Prostate gland (tissue), 2 donors: Measurements from ENCODE around the gene AP1G2. TPM values are rescaled to one million over a fixed set of nuclear protein-coding genes. Genes with fewer than 3 reads are reported as not detected.
"Not testable (repeated sequence)": the region's sequence is repeated elsewhere in the genome, so short reads cannot be mapped to it uniquely, and the experiment has no call there.

Experiments used
- DNase-seq: peaks from one replicate; pipeline ENCODE4 v3.0.0-alpha.2; 2019; ENCODE audit warnings: low spot score
- H3K27ac ChIP-seq, 2 donors: fragments of 200-600 bp; sonication (generic); 2 replicates each; pipeline ENCODE4 v1.5.1; 2017 to 2019
- H3K27me3 ChIP-seq: fragments of 200-600 bp; sonication (generic); replicated peaks from 2 replicates; pipeline ENCODE4 v1.5.1; 2019; ENCODE audit not compliant: insufficient read depth
- H3K36me3 ChIP-seq, 2 donors: fragments of 200-600 bp; sonication (generic); 1 replicate in 1 of 2; 2 replicates in 1 of 2; pipeline versions ENCODE4 v1.5.1 to v1.8.1; 2017 to 2019
- H3K4me1 ChIP-seq: fragments of 200-600 bp; sonication (generic); replicated peaks from 2 replicates; pipeline ENCODE4 v1.5.1; 2019
- H3K4me3 ChIP-seq, 2 donors: fragments of 200-600 bp; sonication (generic); 2 replicates each; pipeline ENCODE4 v1.5.1; 2017 to 2019
- H3K9me3 ChIP-seq: fragments of 200-600 bp; sonication (generic); 2 replicates; pipeline ENCODE4 v1.5.1; 2017
- POLR2A ChIP-seq: fragments of 450-650 bp; IDR thresholded peaks from one replicate; pipeline ENCODE4 v1.6.1; 2016; ENCODE audit warnings: antibody characterized with exemption, mild to moderate bottlenecking
- POLR2AphosphoS5 ChIP-seq: sonication (generic); formaldehyde crosslinking; IDR thresholded peaks from one replicate; pipeline ENCODE4 v1.6.1; 2017; ENCODE audit warnings: antibody characterized with exemption
- WGBS: methylation state at CpG from one replicate; pipeline ENCODE4 v1.1.5; 2018; 5-methylcytosine and 5-hydroxymethylcytosine counted together
- intact Hi-C: fragments of 100-400 bp; cut with DNase I; formaldehyde crosslinking; loops from one replicate; pipeline ENCODE4 v1.14.2; 2022
- total RNA-seq, 2 donors: library from RNA; depleted of rRNA; stranded (reverse); fragments of >200 nt; gene quantifications; one replicate each; pipeline ENCODE4 v1.1.0, GENCODE V29; 2016
- TF ChIP-seq, protein P1 (sequence below), 4 experiments: fragments of 200-600 bp in 2 of 4; fragments of 450-650 bp in 2 of 4; sonication (generic) in 2 of 4; IDR thresholded peaks; 1 replicate in 3 of 4; 2 replicates in 1 of 4; pipeline ENCODE4 v1.5.1; 2016 to 2019; ENCODE audit warnings: antibody characterized with exemption in 4 of 4, mild to moderate bottlenecking in 2 of 4, moderate library complexity in 2 of 4

Gene AP1G2
- total RNA-seq, 2 donors from 2014 or later: 95.3 to 134 TPM

DNA sequence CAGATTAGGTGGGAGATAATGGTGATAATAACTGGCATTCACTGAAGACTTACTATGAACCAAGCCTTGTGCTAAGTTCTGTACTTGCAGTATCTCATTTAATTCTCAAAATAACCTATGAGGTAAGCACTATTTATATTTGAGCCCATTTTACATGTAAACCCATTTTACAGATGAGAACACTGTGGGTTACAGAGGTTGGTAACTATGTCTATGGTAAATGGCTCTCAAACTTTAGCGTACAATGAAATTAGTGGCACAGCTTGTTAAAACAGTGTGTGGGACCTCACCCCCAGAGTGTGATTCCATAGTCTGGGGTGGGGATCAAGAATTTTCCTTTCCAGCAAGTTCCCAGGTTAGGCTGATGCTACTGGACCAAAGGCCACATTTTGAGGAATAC, 33.2 kb upstream of the AP1G2 start:
- intact Hi-C loops: no loop called here
- Histone ChIP-seq H3K27ac (no peak overlapping the region), H3K4me1 (no peaks in the 10 kb centered on the region), H3K27me3 (no peaks in the 10 kb centered on the region), H3K4me3 (no peak overlapping the region), H3K9me3 (no peaks in the 10 kb centered on the region), H3K36me3 (no peaks in the 10 kb centered on the region)
- no peak for DNase-seq
- TF ChIP-seq POLR2A (no peak), POLR2AphosphoS5 (no peak)
- TF ChIP-seq, protein P1, sequence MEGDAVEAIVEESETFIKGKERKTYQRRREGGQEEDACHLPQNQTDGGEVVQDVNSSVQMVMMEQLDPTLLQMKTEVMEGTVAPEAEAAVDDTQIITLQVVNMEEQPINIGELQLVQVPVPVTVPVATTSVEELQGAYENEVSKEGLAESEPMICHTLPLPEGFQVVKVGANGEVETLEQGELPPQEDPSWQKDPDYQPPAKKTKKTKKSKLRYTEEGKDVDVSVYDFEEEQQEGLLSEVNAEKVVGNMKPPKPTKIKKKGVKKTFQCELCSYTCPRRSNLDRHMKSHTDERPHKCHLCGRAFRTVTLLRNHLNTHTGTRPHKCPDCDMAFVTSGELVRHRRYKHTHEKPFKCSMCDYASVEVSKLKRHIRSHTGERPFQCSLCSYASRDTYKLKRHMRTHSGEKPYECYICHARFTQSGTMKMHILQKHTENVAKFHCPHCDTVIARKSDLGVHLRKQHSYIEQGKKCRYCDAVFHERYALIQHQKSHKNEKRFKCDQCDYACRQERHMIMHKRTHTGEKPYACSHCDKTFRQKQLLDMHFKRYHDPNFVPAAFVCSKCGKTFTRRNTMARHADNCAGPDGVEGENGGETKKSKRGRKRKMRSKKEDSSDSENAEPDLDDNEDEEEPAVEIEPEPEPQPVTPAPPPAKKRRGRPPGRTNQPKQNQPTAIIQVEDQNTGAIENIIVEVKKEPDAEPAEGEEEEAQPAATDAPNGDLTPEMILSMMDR (IDR thresholded peaks at IDR 0.05): no peak
- 88% methylated on average over 1 of the region's 1 CpG for WGBS

DNA sequence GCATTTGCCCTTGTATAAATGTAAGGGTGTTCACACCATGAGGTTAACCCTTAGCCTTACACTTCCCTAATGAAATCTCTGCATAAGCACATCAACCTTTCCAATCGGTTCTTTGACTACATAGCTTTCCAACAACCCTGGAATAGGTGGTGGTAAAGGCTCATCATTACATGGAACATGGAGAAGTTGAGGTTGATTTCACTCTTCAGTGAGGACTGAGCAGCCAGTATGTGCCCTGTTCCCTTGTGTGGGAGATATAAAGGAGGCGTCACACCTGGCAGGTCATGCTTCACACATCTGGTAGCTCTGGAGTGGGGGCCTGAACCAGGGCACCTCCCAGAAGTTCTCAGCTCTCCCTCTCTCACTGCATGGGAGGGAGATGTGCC, 32.7 kb upstream of the AP1G2 start:
- intact Hi-C loops: no loop called here
- Histone ChIP-seq H3K4me3 (no peak overlapping the region), H3K36me3 (no peaks in the 10 kb centered on the region), H3K4me1 (no peaks in the 10 kb centered on the region), H3K27ac (no peak overlapping the region), H3K9me3 (no peaks in the 10 kb centered on the region), H3K27me3 (no peaks in the 10 kb centered on the region)
- TF ChIP-seq, protein P1 (IDR thresholded peaks at IDR 0.05): no peak
- no peak for TF ChIP-seq POLR2AphosphoS5
- no peak for TF ChIP-seq POLR2A
- WGBS: 88% methylated on average over 2 of the region's 2 CpGs
- DNase-seq: no peak

DNA sequence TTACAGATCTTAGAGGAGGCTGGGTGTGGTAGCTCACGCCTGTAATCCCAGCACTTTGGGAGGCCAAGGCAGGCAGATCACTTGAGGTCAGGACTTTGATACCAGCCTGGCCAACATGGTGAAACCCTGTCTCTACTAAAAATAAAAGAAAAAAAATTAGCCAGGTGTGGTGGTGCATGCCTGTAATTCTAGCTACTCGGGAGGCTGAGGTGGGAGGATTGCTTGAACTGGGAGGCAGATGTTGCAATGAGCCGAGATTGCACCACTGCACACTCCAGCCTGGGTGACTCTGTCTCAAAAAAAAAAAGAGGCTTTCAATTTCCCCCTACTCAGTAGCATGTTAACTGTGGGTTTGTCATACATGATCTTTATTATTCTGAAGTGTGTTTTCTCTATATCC, 26.6 kb upstream of the AP1G2 start:
- DNase-seq, H3K27ac ChIP-seq, H3K9me3 ChIP-seq, H3K4me1 ChIP-seq, intact Hi-C loops, H3K36me3 ChIP-seq, H3K27me3 ChIP-seq, H3K4me3 ChIP-seq: not testable (repeated sequence)
- WGBS: 84% methylated on average over 3 of the region's 3 CpGs

DNA sequence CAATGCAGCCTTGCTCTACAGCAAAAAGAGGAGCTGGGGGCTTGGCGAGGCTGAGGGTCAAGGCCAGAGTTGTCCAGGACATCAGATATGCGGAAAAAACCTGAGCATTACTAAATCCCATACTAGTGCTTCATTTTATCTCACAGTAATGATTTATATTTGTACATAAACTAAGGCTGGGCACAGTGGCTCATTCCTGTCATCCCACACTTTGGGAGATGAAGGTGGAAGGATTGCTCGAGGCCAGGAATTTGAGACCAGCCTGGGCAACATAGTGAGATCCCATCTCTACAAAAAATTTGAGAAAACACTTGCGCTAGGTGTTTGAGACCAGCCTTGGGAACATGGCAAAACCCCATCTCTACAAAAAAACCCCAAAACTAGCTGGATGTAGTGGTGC, 22.6 kb upstream of the AP1G2 start:
- H3K4me1 ChIP-seq: no peaks in the 10 kb centered on the region
- no peaks in the 10 kb centered on the region for H3K36me3 ChIP-seq
- no peaks in the 10 kb centered on the region for H3K27me3 ChIP-seq
- DNase-seq: no peak
- TF ChIP-seq, protein P1 (IDR thresholded peaks at IDR 0.05): no peak
- TF ChIP-seq POLR2AphosphoS5: no peak
- no peak for TF ChIP-seq POLR2A
- no peak overlapping the region for H3K4me3 ChIP-seq
- no peaks in the 10 kb centered on the region for H3K9me3 ChIP-seq
- no peak overlapping the region for H3K27ac ChIP-seq
- intact Hi-C loops: no loop called here
- 95% methylated on average over 4 of the region's 4 CpGs for WGBS

DNA sequence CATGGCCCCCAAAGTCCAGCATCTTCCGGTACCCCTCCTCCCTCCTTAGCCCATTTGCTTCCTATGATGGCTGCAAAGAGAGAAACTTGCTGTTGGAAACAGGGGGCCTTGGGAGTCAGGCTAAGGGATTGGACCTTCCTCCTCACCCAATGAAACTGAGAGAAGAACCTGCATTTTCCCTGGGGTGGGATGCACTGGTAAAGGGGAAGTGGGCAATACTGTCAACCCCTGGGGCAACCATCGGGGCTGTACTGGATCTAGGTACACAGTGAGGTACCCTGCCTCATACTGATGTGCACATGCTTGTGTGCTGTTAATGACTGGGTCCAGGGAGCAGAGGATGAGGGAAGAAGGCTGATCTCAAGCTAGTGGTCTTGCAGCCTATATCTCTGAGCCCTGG, 22.0 kb upstream of the AP1G2 start:
- TF ChIP-seq, protein P1 (IDR thresholded peaks at IDR 0.05): no peak
- TF ChIP-seq POLR2A (no peak), POLR2AphosphoS5 (no peak)
- intact Hi-C loops: no loop called here
- Histone ChIP-seq H3K27ac (no peak overlapping the region), H3K4me3 (no peak overlapping the region), H3K9me3 (no peaks in the 10 kb centered on the region), H3K27me3 (no peaks in the 10 kb centered on the region), H3K36me3 (no peaks in the 10 kb centered on the region), H3K4me1 (no peaks in the 10 kb centered on the region)
- no peak for DNase-seq
- WGBS: 97% methylated on average over 2 of the region's 2 CpGs
